NCI-H1436 treated with DMSO at 0.1 percent for 48 hours (cell line): ENCODE measurements around the gene GSE1.
A peak's percentile ranks its signal among the peaks of the same experiment; 100 is the strongest.

Experiments
- DNase-seq: peaks from one replicate; lab custom pipeline; 2025; lab: John Stamatoyannopoulos, UW

The GSE1 gene

GRCh38 chr16:85612801-85613603, at the start of gene GSE1:
TSS of gene GSE1 (plus strand) at chr16:85613322. CDS start at chr16:85613392, 70 bp downstream.
- peak; percentile 61 for DNase-seq

GRCh38 chr16:85563515-85564276, 49.4 kb upstream of the GSE1 start:
- no peak for DNase-seq

- DNase-seq: no peak
These were observed 48.7 kb upstream of the GSE1 start for GRCh38 chr16:85564277-85565051.

GRCh38 chr16:85565340-85565739, 47.8 kb upstream of the GSE1 start:
- DNase-seq: no peak

- DNase-seq: no peak
These were observed 47.2 kb upstream of the GSE1 start for GRCh38 chr16:85565801-85566526.

- no peak for DNase-seq
These were observed 46.5 kb upstream of the GSE1 start for GRCh38 chr16:85566561-85567100.

- no peak for DNase-seq
These were observed 45.8 kb upstream of the GSE1 start for GRCh38 chr16:85567101-85567866.

- DNase-seq: no peak
These were observed 45.2 kb upstream of the GSE1 start for GRCh38 chr16:85567935-85568334.

- no peak for DNase-seq
These were observed 44.6 kb upstream of the GSE1 start for GRCh38 chr16:85568519-85568918.

GRCh38 chr16:85569039-85569614, 44.0 kb upstream of the GSE1 start:
- DNase-seq: no peak

- DNase-seq: no peak
These were observed 43.4 kb upstream of the GSE1 start for GRCh38 chr16:85569615-85570212.

- DNase-seq: no peak
These were observed 42.8 kb upstream of the GSE1 start for GRCh38 chr16:85570213-85570734.

GRCh38 chr16:85570735-85571562, 42.2 kb upstream of the GSE1 start:
- no peak for DNase-seq

GRCh38 chr16:85571563-85571812, 41.6 kb upstream of the GSE1 start:
- DNase-seq: no peak

- no peak for DNase-seq
These were observed 41.1 kb upstream of the GSE1 start for GRCh38 chr16:85571813-85572619.

- no peak for DNase-seq
These were observed 40.0 kb upstream of the GSE1 start for GRCh38 chr16:85573045-85573695.

GRCh38 chr16:85573696-85574641, 39.2 kb upstream of the GSE1 start:
- DNase-seq: no peak
